Stomach (tissue), 9 donors: Measurements from ENCODE around the gene KLK13. TPM values are rescaled to one million over a fixed set of nuclear protein-coding genes. Genes with fewer than 3 reads are reported as not detected.

Source experiments
- DNase-seq, 2 donors: peaks; one replicate each; pipeline versions ENCODE4 v3.0.0 to v3.0.0-alpha.2; 2013 to 2019
- H3K27ac ChIP-seq, 5 donors: fragments of 200-600 bp in 4 of 5; sonication (generic) in 4 of 5; one replicate each; pipeline ENCODE4 v1.5.1; 2013 to 2019; ENCODE audit warnings: mild to moderate bottlenecking in 1 of 5, moderate library complexity in 1 of 5
- H3K27me3 ChIP-seq, 3 donors: fragments of 200-600 bp; sonication (generic); one replicate each; pipeline ENCODE4 v1.5.1; 2017 to 2019; ENCODE audit warnings: mixed run types in 1 of 3
- H3K36me3 ChIP-seq, 4 donors: fragments of 200-600 bp; sonication (generic); 1 replicate in 3 of 4; 2 replicates in 1 of 4; pipeline ENCODE4 v1.5.1; 2016 to 2019
- H3K4me1 ChIP-seq, 4 donors: fragments of 200-600 bp; sonication (generic); one replicate each; pipeline ENCODE4 v1.5.1; 2016 to 2019
- H3K4me3 ChIP-seq, 4 donors: fragments of 200-600 bp; sonication (generic) in 3 of 4; one replicate each; pipeline ENCODE4 v1.5.1; 2016 to 2019; ENCODE audit warnings: mild to moderate bottlenecking in 1 of 4
- H3K9me3 ChIP-seq, 4 donors: fragments of 200-600 bp; sonication (generic); one replicate each; pipeline ENCODE4 v1.5.1; 2016 to 2019
- CTCF ChIP-seq, 7 experiments: fragments of 450-650 bp in 4 of 7; fragments of 200-600 bp in 3 of 7; sonication (generic) in 3 of 7; IDR thresholded peaks; one replicate each; pipeline ENCODE4 v1.5.1; 2016 to 2019; ENCODE audit warnings: antibody characterized with exemption in 7 of 7, control low read depth in 2 of 7, mild to moderate bottlenecking in 1 of 7
- EP300 ChIP-seq: sonication (generic); formaldehyde crosslinking; IDR thresholded peaks from one replicate; pipeline ENCODE4 v1.6.1; 2017; ENCODE audit warnings: antibody characterized with exemption
- POLR2A ChIP-seq, 4 donors: fragments of 450-650 bp; IDR thresholded peaks; one replicate each; pipeline ENCODE4 v1.6.1; 2016; ENCODE audit warnings: antibody characterized with exemption in 4 of 4, control low read depth in 2 of 4, mild to moderate bottlenecking in 1 of 4, moderate library complexity in 1 of 4
- POLR2AphosphoS5 ChIP-seq, 3 donors: sonication (generic); formaldehyde crosslinking; IDR thresholded peaks; one replicate each; pipeline ENCODE4 v1.6.1; 2016; ENCODE audit warnings: antibody characterized with exemption in 3 of 3
- WGBS, 5 donors: extraction: QIAGEN DNeasy Blood & Tissue Kit in 3 of 5; methylation state at CpG; one replicate each; pipeline versions ENCODE4 v1.1.5 to v1.1.7; 2013 to 2018; 5-methylcytosine and 5-hydroxymethylcytosine counted together
- intact Hi-C: fragments of 100-400 bp; cut with DNase I; formaldehyde crosslinking; loops from one replicate; pipeline ENCODE4 v1.15.1; 2023; ENCODE audit warnings: low total_unique reads
- polyA plus RNA-seq, 3 donors: library from polyadenylated mRNA; stranded (reverse); fragments of 200-250 nt; gene quantifications; one replicate each; pipeline ENCODE4 v1.2.3, GENCODE V29; 2013
- total RNA-seq, 5 donors: library from RNA; depleted of rRNA; stranded (reverse); fragments of >200 nt; gene quantifications; one replicate each; pipeline versions ENCODE4 v1.1.0 to v1.2.3, GENCODE V29; 2014 to 2016
- donor health status: healthy with polysubstance abuse.
- donor health status: Bipolar disorder and iron deficiency.
- donor health status: healthy.

KLK13 gene
- total and polyA plus RNA-seq, 8 donors, result 3.2 to 82.1 (median 9.7) TPM; not detected in 4

- no peak for DNase-seq
- H3K27ac ChIP-seq, result no peak overlapping the region
- H3K9me3 ChIP-seq, result no peaks in the 10 kb centered on the region
- peaks cover 10 to 13% (median 11%) of the 10 kb centered on the region in 4 donors for H3K4me1 ChIP-seq
- no peak overlapping the region for H3K4me3 ChIP-seq
- peaks cover 8 to 89% (median 34%) of the 10 kb centered on the region in 3 donors for H3K27me3 ChIP-seq
- 62 to 71% (median 68%) methylated on average over 12 of the region's 12 CpGs for WGBS, 5 donors
- intact Hi-C loops, result no loop called here
- TF ChIP-seq CTCF (IDR thresholded peaks at IDR 0.05), result no peak
- TF ChIP-seq POLR2AphosphoS5 (IDR thresholded peaks at IDR 0.05), result no peak
- no peaks in the 10 kb centered on the region for H3K36me3 ChIP-seq
Measured at GRCh38 chr19:51012661-51013190, 52.2 kb downstream of the KLK13 start.

GRCh38 chr19:51010066-51010795 is 54.7 kb downstream of the KLK13 start:
- intact Hi-C loops, result no loop called here
- no peak for DNase-seq
- Histone ChIP-seq H3K4me3 (no peak overlapping the region), H3K36me3 (no peaks in the 10 kb centered on the region), H3K9me3 (no peaks in the 10 kb centered on the region), H3K27ac (no peak overlapping the region), H3K4me1 (no peaks in the 10 kb centered on the region), H3K27me3 (peaks cover 3 to 85% (median 22%) of the 10 kb centered on the region in 3 donors)
- WGBS, 5 donors, result 64 to 75% (median 69%) methylated on average over 4 of the region's 4 CpGs
- no peak for TF ChIP-seq POLR2AphosphoS5 (IDR thresholded peaks at IDR 0.05)
- TF ChIP-seq EP300, result no peak
- no peak for TF ChIP-seq POLR2A (IDR thresholded peaks at IDR 0.05)
- no peak for TF ChIP-seq CTCF (IDR thresholded peaks at IDR 0.05)

- H3K27me3 ChIP-seq, result peaks cover 3 to 75% (median 20%) of the 10 kb centered on the region in 3 donors
- no peak overlapping the region for H3K4me3 ChIP-seq
- 64 to 74% (median 68%) methylated on average over 18 to 19 of the region's 19 CpGs for WGBS, 5 donors
- H3K36me3 ChIP-seq, result no peaks in the 10 kb centered on the region
- TF ChIP-seq EP300 (no peak), CTCF (IDR thresholded peaks at IDR 0.05) (no peak), POLR2A (IDR thresholded peaks at IDR 0.05) (no peak), POLR2AphosphoS5 (IDR thresholded peaks at IDR 0.05) (no peak)
- no peak for DNase-seq
- H3K4me1 ChIP-seq, result no peaks in the 10 kb centered on the region
- H3K9me3 ChIP-seq, result no peaks in the 10 kb centered on the region
- H3K27ac ChIP-seq, result no peak overlapping the region
- intact Hi-C loops, result no loop called here
Measured at GRCh38 chr19:51009061-51009891, 55.6 kb downstream of the KLK13 start.

GRCh38 chr19:51007488-51007887 is 57.4 kb downstream of the KLK13 start:
- Histone ChIP-seq H3K27me3 (peaks cover 3 to 73% (median 27%) of the 10 kb centered on the region in 3 donors), H3K27ac (no peak overlapping the region), H3K4me1 (peaks cover 0 to 4% (median 0%) of the 10 kb centered on the region in 4 donors), H3K9me3 (peaks cover 0 to 3% (median 0%) of the 10 kb centered on the region in 4 donors), H3K4me3 (no peak overlapping the region), H3K36me3 (no peaks in the 10 kb centered on the region)
- intact Hi-C loops, result no loop called here
- 79 to 87% (median 84%) methylated on average over 3 of the region's 3 CpGs for WGBS, 5 donors
- no peak for DNase-seq
- TF ChIP-seq EP300 (no peak), POLR2AphosphoS5 (IDR thresholded peaks at IDR 0.05) (no peak)
